GM18870 (cell line): Measurements from ENCODE around the gene C3orf38.
"Not testable (repeated sequence)": the region's sequence is repeated elsewhere in the genome, so short reads cannot be mapped to it uniquely, and the experiment has no call there.

Experiments used
- ATAC-seq: cut with Tn5 transposase; IDR thresholded peaks from one replicate; pipeline ENCODE4 v1.9.1; 2021; ENCODE audit warnings: moderate library complexity; ENCODE audit not compliant: unreplicated experiment

Gene C3orf38

DNA sequence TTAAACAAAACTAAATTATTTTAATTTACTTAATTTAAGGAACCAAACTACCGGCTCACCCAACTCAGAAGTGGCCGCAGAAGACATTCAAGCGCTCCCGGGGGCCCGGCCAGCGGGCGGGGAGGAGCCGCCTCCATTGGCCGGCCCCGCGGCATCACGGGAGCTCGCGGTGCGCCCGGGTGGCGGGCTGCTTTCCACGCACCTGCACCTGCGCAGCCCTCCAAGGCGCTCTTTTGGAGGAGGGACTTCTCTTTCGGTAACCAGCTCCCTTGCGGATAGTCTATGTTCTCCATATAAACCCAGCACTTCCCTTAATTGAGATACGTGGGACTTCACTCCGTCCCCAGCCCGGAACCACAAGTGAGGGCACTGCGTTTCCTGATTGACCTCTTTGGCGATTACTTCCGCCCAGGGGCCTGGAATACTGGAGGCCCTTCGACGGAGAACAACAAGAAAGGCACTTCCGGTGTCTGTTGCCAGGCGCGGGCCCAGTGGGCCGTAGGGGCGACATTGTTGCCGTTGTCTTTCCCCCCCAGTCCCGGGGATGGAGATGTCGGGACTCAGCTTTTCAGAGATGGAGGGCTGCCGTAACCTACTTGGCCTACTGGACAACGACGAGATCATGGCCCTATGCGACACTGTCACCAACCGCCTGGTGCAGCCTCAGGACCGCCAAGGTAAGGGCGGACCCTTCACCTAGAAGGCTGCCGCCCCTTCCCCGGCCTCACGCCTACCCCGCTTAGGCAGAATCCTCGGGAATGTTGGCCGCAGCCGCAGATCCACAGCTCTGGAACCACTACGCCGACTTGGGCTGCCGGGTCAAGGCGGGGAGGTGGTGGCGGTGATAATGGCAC is at the start of gene C3orf38:
Gene C3orf38 (plus strand): TSS at position 451 of the 854 bp plus-strand sequence. CDS start 94 bp downstream, at position 545.
- ATAC-seq = peak; percentile 78

DNA sequence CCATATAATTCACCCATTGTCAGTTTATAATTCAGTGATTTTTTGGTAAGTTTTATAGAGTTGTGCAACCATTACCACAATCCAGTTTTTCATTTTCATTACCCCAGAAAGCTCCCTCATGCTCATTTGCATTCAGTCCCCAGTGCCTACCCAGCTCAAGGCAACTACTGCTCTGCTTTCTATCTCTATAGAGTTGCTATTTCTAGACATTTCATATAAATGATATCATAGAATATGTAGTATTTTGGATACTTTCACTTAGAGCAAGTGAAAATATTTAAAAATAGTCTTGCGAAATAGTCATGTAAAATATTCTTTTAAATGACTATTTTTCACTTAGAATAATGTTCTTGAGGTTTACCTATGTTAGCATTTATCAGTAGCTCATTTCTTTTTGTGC is 48.6 kb upstream of the C3orf38 start:
- ATAC-seq = peak; percentile 82

DNA sequence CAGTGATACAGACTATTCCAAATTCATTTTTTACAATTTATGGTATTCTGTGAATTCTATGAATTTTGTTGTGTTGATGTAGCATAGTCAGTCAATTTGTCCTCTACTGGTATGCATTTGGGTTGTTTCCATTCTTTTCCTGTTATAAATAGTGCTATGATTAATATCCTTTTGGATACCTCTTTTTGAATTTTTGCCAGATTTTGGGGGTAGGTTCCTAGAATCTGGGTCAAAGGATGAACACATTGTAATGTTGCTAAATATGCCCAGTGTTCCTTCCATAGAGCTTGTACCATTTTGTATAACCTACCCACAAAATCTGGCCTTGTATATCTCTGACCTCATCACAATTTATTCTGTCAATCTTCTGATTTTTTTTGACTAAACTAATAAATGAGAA is 44.4 kb upstream of the C3orf38 start:
- ATAC-seq = no peak

DNA sequence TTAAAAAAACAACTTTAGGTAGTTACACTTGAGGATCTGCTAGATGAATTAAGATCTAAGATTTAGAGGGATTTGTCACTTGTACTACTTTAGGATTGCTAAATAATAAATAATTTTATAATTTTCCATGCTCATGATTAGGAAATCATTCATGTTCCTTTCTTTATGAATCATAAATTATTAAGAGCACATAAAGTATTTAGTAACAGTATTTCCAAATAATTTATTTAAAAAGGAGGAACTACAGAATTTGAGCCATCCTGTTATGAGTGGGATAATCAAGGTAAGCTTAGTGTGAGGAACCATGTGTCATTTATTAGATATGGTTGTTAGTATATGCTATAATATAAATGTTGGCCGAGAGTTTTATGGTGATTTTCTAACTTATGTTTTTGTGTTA is 37.5 kb upstream of the C3orf38 start:
- no peak for ATAC-seq

DNA sequence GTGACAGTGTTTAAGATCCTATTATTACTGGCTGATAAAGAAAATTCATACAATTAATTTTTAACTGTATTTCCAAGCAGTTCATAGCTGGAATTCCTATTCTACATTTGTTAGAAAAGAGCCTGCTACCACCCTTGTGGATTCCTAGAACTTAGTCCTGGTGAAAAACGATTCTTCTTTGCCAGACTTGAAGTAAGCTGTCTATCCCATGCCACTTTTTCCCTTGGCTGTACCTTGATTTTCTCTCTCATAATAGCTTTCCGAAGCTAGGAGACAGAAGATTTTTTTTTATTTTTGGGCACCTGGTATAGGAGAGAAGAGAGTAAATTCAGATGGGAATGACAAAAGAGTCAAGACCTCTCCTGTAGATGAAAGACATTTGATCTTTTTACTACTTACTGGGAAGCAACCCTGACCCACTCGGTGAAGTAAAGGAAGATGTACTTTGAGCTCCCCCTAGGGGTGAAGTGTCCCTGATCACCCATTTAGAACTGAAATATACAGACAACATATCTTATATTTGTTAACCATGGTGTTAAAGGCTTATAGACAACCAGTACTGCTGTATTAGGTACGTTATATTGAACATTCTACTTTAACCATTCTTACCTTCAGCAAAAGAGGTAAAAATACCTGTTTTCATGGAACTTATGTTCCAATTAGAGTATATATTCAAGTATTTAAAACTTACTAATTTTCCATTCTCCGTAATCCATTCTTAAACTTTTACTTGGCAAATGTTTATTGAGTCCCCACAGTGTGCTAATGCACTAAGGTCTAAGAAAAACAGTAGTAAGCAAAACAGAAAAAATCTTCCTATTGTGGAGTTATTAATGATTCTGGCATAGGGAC is 36.2 kb upstream of the C3orf38 start:
- peak; percentile 91 for ATAC-seq

DNA sequence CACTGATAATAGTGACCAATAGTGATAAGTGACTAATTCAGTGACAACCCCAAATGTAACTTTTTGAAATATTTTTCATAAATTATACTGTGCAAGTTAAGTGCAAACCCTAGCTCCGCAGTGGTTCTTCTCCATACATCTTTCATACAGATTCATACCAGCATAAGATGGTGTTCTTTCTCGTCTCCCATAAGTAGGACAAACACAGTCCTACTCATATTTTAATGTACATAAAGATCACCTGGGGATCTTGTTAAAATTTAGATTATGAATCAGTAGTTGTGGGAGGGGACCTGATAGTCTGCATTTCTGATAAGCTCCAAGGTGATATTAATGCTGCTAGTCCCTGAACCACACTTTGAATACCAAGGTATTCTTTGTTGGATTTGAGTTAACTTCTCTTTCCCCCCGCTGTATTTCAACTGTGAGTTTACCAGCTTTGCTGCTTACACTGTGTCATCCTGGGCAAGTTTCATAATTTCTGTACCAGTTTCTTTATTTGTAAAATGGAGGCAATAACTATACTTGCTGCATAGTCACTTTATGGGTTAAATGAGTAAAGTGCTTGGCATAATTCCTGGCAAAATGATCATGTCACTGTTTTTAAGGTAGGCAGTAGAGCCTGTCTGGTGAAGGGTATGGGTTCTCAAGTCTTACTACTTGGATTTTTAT is 34.7 kb upstream of the C3orf38 start:
- ATAC-seq = no peak

DNA sequence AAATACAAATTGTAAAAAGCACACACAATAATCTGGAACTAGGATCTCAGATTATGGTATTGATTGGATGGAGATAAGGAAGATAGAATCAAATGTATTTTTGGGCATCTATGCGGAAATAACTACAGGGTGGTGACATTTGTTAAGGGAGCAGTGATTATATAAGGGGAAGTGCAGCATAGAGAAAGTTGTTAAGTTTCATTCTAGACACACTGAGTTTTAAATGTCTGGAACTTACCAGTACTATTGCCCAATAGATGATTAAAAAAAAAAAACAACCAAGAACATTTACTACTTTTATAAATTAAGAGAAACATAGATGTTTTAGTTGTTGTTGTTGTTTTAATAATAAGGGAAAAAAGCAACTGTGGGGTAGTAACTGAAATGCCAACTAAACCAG is 32.1 kb upstream of the C3orf38 start:
- ATAC-seq = no peak

DNA sequence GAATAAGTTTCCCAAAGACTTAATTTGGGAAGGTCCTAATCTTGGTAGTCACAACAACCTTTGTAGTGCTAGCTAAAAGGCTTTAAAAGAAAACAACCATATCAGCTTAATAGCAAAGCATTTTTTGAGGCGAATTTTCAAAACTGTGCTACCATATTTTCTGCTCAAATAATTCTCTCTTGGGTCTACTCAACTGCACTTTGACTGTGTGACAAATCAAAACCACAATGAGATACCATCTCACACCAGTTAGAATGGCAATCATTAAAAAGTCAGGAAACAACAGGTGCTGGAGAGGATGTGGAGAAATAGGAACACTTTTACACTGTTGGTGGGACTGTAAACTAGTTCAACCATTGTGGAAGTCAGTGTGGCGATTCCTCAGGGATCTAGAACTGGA is 31.2 kb upstream of the C3orf38 start:
- ATAC-seq = not testable (repeated sequence)

DNA sequence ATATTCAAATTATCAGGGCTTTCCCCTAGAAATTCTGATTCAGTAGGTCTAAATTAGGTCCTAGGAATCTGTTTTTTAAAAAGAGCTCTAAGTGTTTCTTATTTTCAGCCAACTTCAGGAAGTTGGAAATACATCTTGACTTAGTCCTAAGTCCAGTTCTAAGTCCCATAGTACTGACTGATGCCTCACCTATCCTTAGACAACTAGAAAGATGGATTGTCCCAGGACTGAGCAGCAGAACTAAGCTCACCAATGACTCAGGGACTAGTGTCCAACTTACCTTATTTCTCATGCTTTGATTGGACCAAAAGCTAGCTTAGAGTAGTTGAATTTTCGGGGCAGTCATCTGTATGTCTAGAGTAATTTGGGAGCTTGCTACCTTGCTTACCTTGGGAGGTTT is 26.2 kb upstream of the C3orf38 start:
- no peak for ATAC-seq

DNA sequence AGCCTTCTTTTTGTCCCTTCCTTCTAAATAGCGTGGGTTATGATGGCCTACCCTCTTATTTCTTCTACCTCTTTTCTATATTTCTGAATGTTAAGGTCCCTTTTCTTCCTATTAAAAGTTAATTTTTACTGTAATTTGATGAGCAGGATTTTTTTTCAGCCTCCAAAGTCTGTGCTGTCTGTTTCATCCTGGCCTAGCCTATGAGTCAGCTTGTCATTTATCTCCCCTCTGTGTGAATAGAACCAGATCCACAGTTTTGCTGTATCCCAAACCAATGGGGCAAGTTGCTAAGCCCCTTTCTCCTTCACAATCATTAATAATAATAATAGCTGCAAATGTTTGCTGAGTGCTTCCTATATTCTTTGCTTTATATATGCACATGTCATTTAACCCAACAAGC is 18.1 kb upstream of the C3orf38 start:
- ATAC-seq = no peak

DNA sequence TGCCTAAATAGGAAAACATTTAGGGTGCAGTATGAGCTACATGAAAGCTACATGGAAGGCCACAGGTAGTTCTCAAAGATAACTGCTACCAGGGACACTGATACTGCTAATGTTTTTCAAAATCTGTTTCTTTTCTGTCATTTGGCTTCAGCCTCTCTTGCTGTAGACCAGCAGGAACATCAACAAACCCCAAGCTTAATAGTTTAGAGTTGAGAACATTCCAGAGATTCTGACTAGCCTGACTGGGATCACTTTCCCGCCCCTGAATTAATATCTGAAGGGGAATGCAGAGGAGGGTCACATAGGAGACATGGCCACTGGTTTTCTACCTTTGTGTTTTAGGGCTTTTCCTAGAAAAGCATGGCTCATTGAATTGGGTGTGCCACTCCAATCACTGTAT is 16.9 kb upstream of the C3orf38 start:
- ATAC-seq = no peak

DNA sequence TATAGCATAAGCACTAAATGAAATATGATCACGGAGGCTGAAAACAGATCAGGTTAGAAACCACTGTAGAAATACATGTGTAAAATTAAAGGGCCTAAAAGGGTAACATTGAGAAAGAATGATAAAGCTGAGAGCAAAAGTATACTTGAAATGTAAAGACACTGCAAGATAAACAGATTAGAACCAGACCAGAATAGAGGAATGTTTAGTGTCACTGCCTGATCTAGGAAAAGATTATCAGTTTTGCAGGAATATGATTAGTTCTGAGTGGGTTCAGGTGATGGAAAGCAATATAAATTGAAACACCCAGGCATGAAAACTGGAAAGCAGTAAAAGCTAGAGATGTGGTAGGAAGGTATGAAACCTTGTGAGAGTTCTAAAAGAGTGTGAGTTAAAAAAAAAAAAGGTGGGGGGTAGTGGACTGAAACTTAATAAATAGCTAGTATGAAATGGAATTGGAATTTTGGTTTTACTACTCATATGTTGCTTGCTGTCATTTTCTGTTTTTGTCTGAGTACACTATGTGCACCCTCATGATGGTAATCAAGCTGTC is 16.0 kb upstream of the C3orf38 start:
- ATAC-seq = no peak

DNA sequence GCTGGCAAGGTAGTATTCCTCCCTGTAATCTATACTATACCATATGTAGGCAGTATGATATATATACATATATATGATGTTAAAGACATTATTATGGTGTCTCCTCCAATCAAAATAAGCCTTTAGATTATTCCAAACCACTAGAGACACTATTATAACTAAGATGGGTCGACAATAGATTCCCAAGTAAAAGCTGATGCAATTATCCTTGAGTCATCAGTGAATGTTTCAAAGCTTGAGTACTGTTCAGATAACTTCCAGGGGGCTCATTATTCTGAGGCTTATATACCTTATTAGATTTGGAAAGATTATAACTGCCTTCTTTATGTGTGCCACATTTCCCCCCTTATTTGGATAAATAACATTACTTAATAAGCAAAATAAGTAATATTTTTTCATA is 11.9 kb upstream of the C3orf38 start:
- ATAC-seq = no peak

DNA sequence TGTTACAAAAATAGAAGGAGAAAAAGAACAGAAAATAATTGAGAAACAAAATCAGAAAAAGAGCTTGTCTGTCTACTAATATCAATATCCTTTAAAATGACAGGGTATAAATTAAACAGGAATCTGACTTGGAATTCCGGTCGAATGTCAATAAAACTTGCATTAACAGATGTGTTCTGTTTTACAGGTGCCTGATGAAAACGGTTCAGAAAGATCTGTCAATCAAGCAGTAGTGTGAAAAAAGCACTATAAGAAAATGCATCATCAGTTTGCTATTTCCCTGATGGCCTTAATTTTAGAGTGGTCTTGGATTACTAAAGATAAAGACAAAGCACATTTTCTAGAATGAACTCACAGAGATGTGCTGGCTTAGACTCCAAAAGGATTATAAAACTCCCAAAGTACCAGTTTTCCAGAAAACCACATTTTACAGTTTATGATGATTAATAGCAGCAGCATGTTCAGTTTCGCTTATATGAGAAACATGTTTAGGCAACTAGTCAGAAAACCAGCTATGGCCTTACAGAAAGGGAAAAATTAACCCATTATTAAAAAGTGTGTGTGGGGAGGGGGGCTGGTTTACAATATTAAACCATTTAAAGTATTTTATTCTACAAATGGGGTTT is 8.2 kb upstream of the C3orf38 start:
- peak; percentile 25 for ATAC-seq

DNA sequence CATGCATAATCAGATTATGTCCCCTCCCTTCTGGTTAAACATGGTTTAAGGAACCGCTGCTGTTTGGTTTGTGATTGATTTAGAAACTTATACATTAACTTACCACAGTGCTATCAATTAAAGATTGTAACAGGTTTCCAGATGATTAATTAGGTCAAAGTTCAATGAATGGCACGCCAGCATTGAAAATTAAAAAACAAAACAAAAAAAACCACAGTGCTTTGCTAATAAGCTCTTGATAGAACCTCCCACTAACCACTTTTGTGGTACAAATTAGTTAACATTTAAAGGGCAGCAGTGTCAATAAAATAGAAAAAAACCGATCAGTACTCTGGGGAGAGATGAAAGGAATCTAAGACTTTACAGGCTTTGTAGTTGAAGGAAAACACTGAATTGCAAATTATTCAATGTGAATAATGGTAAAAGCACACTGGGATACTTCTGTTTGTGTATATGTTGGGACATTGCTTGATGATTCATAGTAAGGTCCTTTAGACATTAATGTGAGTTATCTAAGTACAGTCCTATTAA is 7.6 kb upstream of the C3orf38 start:
- ATAC-seq = peak; percentile 54

DNA sequence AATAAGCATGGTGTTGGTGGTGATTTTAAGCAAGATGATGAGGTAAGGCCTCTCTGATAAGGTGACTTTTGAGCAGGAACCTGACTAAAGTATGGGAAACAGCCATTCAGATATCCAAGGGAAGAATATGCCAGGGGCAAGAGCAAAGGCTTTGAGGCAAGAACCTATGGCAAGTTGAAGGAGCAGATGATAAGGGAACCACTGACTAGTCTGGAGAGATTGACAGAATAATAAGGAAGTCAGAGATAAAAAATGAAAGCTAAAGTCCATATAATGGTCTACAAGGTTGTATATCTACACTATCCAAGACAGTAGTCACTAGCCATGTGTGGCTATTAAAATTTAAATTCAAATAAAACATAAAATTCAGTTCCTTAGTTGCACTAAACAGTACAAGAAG is 2.5 kb upstream of the C3orf38 start:
- no peak for ATAC-seq

DNA sequence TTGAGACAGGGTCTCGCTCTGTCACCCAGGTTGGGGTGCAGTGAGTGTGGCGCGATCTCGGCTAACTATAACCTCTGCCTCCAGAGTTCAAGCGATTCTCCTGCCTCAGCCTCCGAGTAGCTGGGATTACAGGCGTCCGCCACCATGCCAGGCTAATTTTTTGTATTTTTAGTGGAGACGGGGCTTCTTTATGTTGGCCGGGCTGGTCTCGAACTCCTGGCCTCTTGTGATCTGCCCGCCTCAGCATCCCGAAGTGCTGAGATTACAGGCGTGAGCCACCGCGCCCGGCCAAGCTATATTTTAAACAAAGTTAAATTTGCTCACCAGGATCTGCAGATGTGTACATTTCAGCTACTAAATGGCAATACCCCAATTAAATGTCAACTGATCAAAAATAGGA is 1.1 kb upstream of the C3orf38 start:
- no peak for ATAC-seq

DNA sequence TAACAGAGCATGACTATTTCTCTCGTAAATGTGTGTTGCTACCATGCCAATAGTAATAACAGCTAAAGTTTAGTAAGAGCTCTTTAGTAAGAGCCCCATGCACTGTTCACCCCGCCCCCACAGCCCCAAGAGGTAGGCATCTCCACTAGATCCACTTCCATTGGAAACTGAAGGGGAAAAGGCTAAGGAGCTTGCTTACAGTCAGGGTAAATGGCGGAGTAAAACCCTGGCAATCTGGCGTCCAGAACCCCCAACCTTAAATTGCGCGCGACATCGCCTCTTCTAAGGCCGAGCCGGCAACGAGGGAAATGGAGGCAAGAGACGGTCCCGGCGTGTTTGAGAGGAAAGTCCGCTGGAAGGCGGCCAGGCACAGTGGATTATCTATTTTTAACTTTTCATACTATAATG is 654 bp upstream of the C3orf38 start:
- ATAC-seq = peak; percentile 16

DNA sequence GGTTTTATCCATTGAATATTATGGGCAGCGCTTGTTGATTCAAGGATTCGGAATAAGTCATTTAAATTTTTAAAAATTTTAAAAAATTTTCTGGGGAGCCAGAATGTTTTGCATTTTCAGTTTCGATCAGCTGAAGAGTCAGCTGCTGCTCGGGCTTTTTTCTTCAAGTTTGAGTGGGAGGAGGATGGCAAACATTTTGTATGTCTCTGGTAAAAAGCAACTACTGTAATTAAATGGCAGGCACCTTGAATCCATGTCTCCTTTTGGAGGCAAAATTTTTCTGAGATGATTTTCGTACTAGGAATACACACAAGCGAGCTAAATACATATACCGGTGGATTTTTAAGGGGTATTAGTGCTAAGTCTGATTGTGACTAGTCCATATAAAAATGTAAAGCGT is 612 bp downstream of the C3orf38 start:
- ATAC-seq = peak; percentile 17

DNA sequence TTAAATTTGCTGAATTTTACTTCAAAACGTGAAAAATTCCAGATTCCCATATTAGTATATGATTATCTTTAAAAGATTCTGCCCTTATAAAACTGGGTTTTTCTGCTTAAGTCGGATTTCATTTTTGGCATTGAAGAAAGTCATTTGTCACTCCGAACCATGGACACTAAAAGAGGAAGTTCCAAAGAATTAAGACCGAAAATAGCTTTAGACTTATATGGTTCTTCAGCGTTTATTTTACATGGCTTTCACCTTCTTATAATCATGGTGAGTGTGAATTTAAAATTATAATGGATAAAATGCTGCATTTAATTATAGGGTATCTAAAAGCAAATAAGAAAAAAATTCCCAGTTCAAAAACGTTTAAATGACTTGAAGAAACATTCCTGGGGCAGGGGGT is 1.0 kb downstream of the C3orf38 start:
- ATAC-seq = no peak
